ENCODE data around the gene FASTK. TPM values are rescaled to one million over a fixed set of nuclear protein-coding genes. Genes with fewer than 3 reads are reported as not detected.

Gene FASTK
- total RNA-seq, 1 donor from 2014 or later: 96.3 TPM

Other genes with a start within 250 kb of the FASTK start
- gene AOC1, start 228.3 kb downstream of the FASTK start, total RNA-seq: not detected in 2 replicates
- 0.20 and 0.49 TPM in 2 replicates for gene KCNH2, start 102.5 kb downstream of the FASTK start, total RNA-seq
- 12.2 and 12.8 TPM in 2 replicates for gene NOS3, start 89.8 kb downstream of the FASTK start, total RNA-seq
- 4.7 and 6.3 TPM in 2 replicates for gene ATG9B, start 56.3 kb downstream of the FASTK start, total RNA-seq
- 56.9 and 57.9 TPM in 2 replicates for gene ABCB8, start 52.4 kb downstream of the FASTK start, total RNA-seq
- 1.9 and 4.1 TPM in 2 replicates for gene ASIC3, start 32.3 kb downstream of the FASTK start, total RNA-seq
- gene CDK5, start 22.9 kb downstream of the FASTK start, total RNA-seq: 24.9 and 28.1 TPM in 2 replicates
- 127 and 128 TPM in 2 replicates for gene SLC4A2, start 21.2 kb downstream of the FASTK start, total RNA-seq
- 55.3 and 63.4 TPM in 2 replicates for gene TMUB1, start 2.7 kb upstream of the FASTK start, total RNA-seq
- 52.9 and 58.0 TPM in 2 replicates for gene AGAP3, start 5.7 kb upstream of the FASTK start, total RNA-seq
- gene GBX1, start 86.9 kb upstream of the FASTK start, total RNA-seq: not detected in 2 replicates
- not detected in 2 replicates for gene ASB10, start 106.4 kb upstream of the FASTK start, total RNA-seq
- gene H2BK1, start 129.7 kb upstream of the FASTK start, total RNA-seq: not detected in 2 replicates
- 81.7 and 85.4 TPM in 2 replicates for gene ABCF2, start 146.4 kb upstream of the FASTK start, total RNA-seq
- 45.6 and 48.5 TPM in 2 replicates for gene CHPF2, start 151.7 kb upstream of the FASTK start, total RNA-seq
- 2.4 and 3.1 TPM in 2 replicates for gene SMARCD3, start 167.9 kb upstream of the FASTK start, total RNA-seq